ENCODE measurements around the gene LSAMP. TPM values are rescaled to one million over a fixed set of nuclear protein-coding genes. Genes with fewer than 3 reads are reported as not detected.
A peak's percentile ranks its signal among the peaks of the same experiment; 100 is the strongest.

LSAMP gene
- total and polyA plus RNA-seq, 2 of the 13 experiments (the other 11 are each of a cell fraction or from before 2014, with no cell fraction given) = not detected

DNA sequence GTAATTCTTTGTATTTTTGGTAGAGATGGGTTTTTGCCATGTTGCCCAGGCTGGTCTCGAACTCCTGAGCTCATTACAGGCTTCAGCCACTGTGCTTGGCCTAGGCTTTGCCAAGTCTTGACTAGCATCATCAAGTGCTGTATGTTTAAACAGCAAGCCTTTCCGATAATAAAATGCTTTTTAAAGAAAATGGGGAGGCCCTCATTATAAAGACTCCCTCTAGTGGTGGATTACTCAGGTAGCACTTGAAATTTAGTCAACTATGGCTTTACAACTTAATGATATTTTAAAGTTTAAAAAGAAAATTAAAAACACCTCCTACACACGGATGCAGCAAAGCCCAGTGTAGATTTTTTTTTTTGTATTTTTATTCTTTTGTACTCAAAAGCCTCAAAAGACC lies 608.3 kb downstream of the LSAMP start:
- WGBS (ENCODE audit: low lambda C conversion rate) = 20% methylated on average over 3 of the region's 3 CpGs
- H3K9me3 ChIP-seq (ENCODE audit: low read length) = no peaks in the 10 kb centered on the region
- intact Hi-C loops (cut with micrococcal nuclease; ENCODE audit: unreplicated experiment) = loop anchor here (5.0 kb wide), 1 partner anchor 75 kb away; no protein-coding TSS in a partner anchor
- no peaks in the 10 kb centered on the region for H4K20me1 ChIP-seq (ENCODE audit: insufficient read depth, low read length)
- in situ Hi-C loops (cut with HindIII; ENCODE audit: extremely low pct_ligation_motif_present, low pct_unique_long_range_greater_than_20kb) = no loop called here
- ChIA-PET POLR2A (no interaction called here), CTCF (ENCODE audit: low intra/inter-chr PET ratio, low total read pairs) (interaction anchor here (1.6 kb wide), 1 partner anchor 17 kb away, joined by 18 read pairs; no protein-coding TSS in a partner anchor)
- FAIRE-seq (no peak), DNase-seq (ENCODE audit: low spot score) (no peak), ATAC-seq (no peak)
- BruUV-seq (replicated peaks) = no TSS peak
- H3K27ac ChIP-seq (ENCODE audit: extremely low read length, insufficient read depth, low read length) = no peak overlapping the region
- no peaks in the 10 kb centered on the region for H3K36me3 ChIP-seq (replicated peaks in 1 of 2; ENCODE audit: control insufficient read depth in 1 of 2, insufficient read depth in 2 of 2, low read length in 2 of 2)
- H3K4me3 ChIP-seq (replicated peaks in 1 of 3; ENCODE audit: insufficient read depth in 1 of 3, low read depth in 2 of 3, low read length in 3 of 3) = no peak overlapping the region
- H3K9ac ChIP-seq (ENCODE audit: insufficient read depth, low read depth, low read length) = no peak overlapping the region
- H2AFZ ChIP-seq (ENCODE audit: low read length) = no peak overlapping the region
- H3K4me2 ChIP-seq (ENCODE audit: low read depth, low read length) = no peak overlapping the region
- TF ChIP-seq CTCF (CRISPR knock-in tag; IDR thresholded peaks at IDR 0.05) (peak; percentile 23; the same call in 1 of the 2 replicates), RFX1 (IDR thresholded peaks at IDR 0.05) (no peak)
- peaks cover 7% of the 10 kb centered on the region for H3K4me1 ChIP-seq (ENCODE audit: insufficient read depth, low read length)
- no peaks in the 10 kb centered on the region; a peak in 1 of 5 replicates for H3K27me3 ChIP-seq (ENCODE audit: control insufficient read depth in 1 of 2, insufficient read depth in 2 of 2, low read length in 2 of 2)
- H3K79me2 ChIP-seq (ENCODE audit: insufficient read depth, low read length) = no peaks in the 10 kb centered on the region

GRCh38 chr3:115835946-115836345 lies 609.3 kb downstream of the LSAMP start:
- DNase-seq (ENCODE audit: low spot score) = no peak
- 89% methylated on average over 4 of the region's 4 CpGs for WGBS (ENCODE audit: low lambda C conversion rate)

More at GRCh38 chr3:115835946-115836345, 609.3 kb downstream of the LSAMP start:
- H3K79me2 ChIP-seq (ENCODE audit: insufficient read depth, low read length) = no peaks in the 10 kb centered on the region
- no peak overlapping the region for H3K9ac ChIP-seq (ENCODE audit: insufficient read depth, low read depth, low read length)
- ChIA-PET CTCF (ENCODE audit: low intra/inter-chr PET ratio, low total read pairs) (no interaction called here), POLR2A (no interaction called here)
- no peak for TF ChIP-seq MYC (CRISPR knock-in tag; IDR thresholded peaks at IDR 0.05; ENCODE audit: borderline replicate concordance)
- TF ChIP-seq ZNF383 (CRISPR knock-in tag; IDR thresholded peaks at IDR 0.05; ENCODE audit: borderline replicate concordance) = no peak
- TF ChIP-seq PRDM15 (CRISPR knock-in tag; IDR thresholded peaks at IDR 0.05) = no peak
- no peak for TF ChIP-seq ZNF501 (CRISPR knock-in tag; IDR thresholded peaks at IDR 0.05)
- no peak for TF ChIP-seq MEIS1 (CRISPR knock-in tag; IDR thresholded peaks at IDR 0.05; ENCODE audit: borderline replicate concordance)
- no peak for TF ChIP-seq NCOA1 (CRISPR knock-in tag; IDR thresholded peaks at IDR 0.05)
- no peak for TF ChIP-seq ZNF382 (CRISPR knock-in tag; IDR thresholded peaks at IDR 0.05; ENCODE audit: borderline replicate concordance)
- no peak for TF ChIP-seq TFDP1 (CRISPR knock-in tag; IDR thresholded peaks at IDR 0.05; ENCODE audit: borderline replicate concordance)
- no peak for TF ChIP-seq DPF2 (CRISPR knock-in tag; IDR thresholded peaks at IDR 0.05; ENCODE audit: borderline replicate concordance, low read depth)
- H3K27me3 ChIP-seq (ENCODE audit: control insufficient read depth in 1 of 2, insufficient read depth in 2 of 2, low read length in 2 of 2) = no peaks in the 10 kb centered on the region; a peak in 1 of 5 replicates
- H3K36me3 ChIP-seq (replicated peaks in 1 of 2; ENCODE audit: control insufficient read depth in 1 of 2, insufficient read depth in 2 of 2, low read length in 2 of 2) = no peaks in the 10 kb centered on the region
- FAIRE-seq (no peak), ATAC-seq (no peak)
- intact Hi-C loops (cut with micrococcal nuclease; ENCODE audit: unreplicated experiment) (loop anchor here (5.0 kb wide), 1 partner anchor 76 kb away; no protein-coding TSS in a partner anchor), in situ Hi-C loops (cut with HindIII; ENCODE audit: extremely low pct_ligation_motif_present, low pct_unique_long_range_greater_than_20kb) (no loop called here)
- no peak overlapping the region for H2AFZ ChIP-seq (ENCODE audit: low read length)
- BruUV-seq (replicated peaks) = no TSS peak
- no peak overlapping the region for H3K4me3 ChIP-seq (replicated peaks in 1 of 3; ENCODE audit: insufficient read depth in 1 of 3, low read depth in 2 of 3, low read length in 3 of 3)
- H3K4me2 ChIP-seq (ENCODE audit: low read depth, low read length) = no peak overlapping the region
- no peak overlapping the region for H3K27ac ChIP-seq (ENCODE audit: extremely low read length, insufficient read depth, low read length)
- H3K4me1 ChIP-seq (ENCODE audit: insufficient read depth, low read length) = peaks cover 6% of the 10 kb centered on the region; the same call in 1 of the 2 replicates
- no peaks in the 10 kb centered on the region for H4K20me1 ChIP-seq (ENCODE audit: insufficient read depth, low read length)
- H3K9me3 ChIP-seq (ENCODE audit: low read length) = no peaks in the 10 kb centered on the region

Measured in HepG2 (cell line).